Glomerular endothelial cell (primary cell): ENCODE results near the gene PC. TPM values are rescaled to one million over a fixed set of nuclear protein-coding genes. Genes with fewer than 3 reads are reported as not detected.
"Not testable (repeated sequence)": the region's sequence is repeated elsewhere in the genome, so short reads cannot be mapped to it uniquely, and the experiment has no call there.

Source experiments
- DNase-seq: peaks from one replicate; pipeline ENCODE4 v3.0.0-alpha.2; 2011; ENCODE audit warnings: low read depth, low spot score; ENCODE audit errors: extremely low read depth
- total RNA-seq: library from RNA; depleted of rRNA; stranded (reverse); fragments of >200 nt; gene quantifications from 2 replicates; pipeline ENCODE4 v1.2.3, GENCODE V29; 2015

PC gene
- total RNA-seq, 1 donor from 2014 or later: 6.4 TPM

GRCh38 chr11:66815646-66816045 is 142.5 kb downstream of the PC start:
- DNase-seq: no peak

DNA sequence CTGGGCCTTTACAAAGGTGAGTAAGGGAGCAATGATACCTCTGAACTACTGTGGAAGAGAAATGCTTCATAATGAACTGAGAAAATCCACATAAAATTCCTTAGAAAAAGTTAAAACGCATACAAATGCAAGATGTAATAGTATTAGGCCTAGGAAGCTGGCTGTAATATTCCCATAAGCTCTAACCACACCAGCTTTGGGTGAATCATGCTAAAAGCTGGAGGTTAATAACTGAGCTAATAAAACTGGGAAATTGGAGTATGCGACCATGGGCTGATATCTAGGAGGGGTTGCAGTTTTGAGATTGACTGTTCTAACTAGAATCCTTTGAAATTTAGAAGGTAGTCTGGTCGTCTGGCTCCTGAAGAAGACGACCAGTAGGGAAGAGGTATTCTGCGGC is 143.5 kb downstream of the PC start:
- DNase-seq: no peak

DNA sequence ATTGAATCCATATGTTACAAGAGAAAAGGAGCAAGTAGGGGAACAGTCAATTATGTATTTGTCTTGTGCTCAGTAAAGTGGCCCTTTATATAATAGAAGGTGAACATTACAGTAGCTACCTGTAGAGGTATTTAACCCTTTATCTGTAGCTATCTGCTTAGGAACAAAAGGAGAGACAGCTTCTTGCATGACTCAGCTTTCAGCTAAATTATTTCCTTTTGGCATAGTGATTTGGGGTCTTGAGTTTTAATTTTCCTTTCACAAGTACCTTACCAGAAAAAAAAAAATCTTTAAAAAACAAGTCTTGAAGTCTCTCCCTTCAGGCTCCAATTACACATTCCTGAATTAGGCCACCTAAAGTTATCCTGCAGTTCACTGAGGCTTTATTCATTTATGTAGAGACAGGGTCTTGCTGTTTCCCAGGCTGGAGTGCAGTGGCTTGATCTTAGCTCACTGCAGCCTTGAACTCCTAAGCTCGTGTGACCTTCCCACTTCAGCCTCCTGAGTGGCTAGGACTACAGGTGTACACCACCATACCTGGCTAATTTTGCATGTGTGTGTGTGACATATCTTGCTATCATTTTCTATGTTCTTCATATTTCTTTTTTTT is 147.5 kb downstream of the PC start:
- no peak for DNase-seq

- no peak for DNase-seq
Measured at GRCh38 chr11:66809592-66809991, 148.6 kb downstream of the PC start.

DNA sequence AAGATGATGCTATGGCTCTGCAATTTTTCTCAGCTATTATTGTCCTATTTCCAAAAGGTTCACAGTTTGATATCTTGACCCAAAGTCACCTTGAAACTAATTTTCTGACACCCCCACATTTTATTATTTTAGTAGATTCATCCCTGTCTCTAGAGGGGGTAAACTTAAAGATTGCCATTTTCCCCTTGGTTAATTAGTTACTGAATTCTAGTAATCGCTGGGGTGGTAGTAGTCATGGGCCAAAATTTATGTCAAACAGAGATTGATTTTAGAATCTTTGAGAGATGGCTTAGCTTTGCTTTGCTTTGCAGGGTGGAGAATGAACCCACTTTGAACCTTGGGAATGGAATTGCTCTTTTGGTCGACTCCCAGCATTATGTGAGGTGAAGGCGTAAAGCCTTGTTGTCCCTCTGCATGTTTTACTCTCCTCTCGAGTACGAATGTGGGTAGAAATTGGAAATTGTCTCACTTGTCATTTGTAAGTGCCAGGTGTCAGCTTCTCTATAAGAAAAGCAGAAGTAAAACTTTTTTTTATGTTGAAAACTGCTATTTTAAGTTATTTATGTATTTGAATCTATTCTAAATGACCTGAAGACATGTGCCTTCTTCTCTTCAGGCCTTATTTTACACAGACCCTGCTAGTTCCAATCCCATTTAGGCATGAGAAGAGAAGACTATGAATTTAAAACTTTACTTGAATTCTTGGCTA is 157.3 kb downstream of the PC start:
- no peak for DNase-seq

GRCh38 chr11:66799815-66800214 is 158.4 kb downstream of the PC start:
- DNase-seq: not testable (repeated sequence)

Other genes starting within 250 kb of the PC start
- gene SPTBN2, start 229.2 kb downstream of the PC start, total RNA-seq: 47.7 and 63.2 TPM in 2 replicates
- 17.8 and 32.7 TPM in 2 replicates for gene RCE1, start 114.9 kb downstream of the PC start, total RNA-seq
- gene LRFN4, start 101.3 kb downstream of the PC start, total RNA-seq: 37.9 and 49.7 TPM in 2 replicates
- not detected in 2 replicates for gene C11orf86, start 16.9 kb upstream of the PC start, total RNA-seq
- 0.18 TPM in 1 of 2 replicates, not detected in the other for gene SYT12, start 64.8 kb upstream of the PC start, total RNA-seq
- gene RHOD, start 98.5 kb upstream of the PC start, total RNA-seq: 22.1 and 23.8 TPM in 2 replicates
- 35.8 and 55.2 TPM in 2 replicates for gene KDM2A, start 160.9 kb upstream of the PC start, total RNA-seq